ENCODE measurements around the gene FIBCD1. TPM values are rescaled to one million over a fixed set of nuclear protein-coding genes. Genes with fewer than 3 reads are reported as not detected.

FIBCD1 gene, protein sequence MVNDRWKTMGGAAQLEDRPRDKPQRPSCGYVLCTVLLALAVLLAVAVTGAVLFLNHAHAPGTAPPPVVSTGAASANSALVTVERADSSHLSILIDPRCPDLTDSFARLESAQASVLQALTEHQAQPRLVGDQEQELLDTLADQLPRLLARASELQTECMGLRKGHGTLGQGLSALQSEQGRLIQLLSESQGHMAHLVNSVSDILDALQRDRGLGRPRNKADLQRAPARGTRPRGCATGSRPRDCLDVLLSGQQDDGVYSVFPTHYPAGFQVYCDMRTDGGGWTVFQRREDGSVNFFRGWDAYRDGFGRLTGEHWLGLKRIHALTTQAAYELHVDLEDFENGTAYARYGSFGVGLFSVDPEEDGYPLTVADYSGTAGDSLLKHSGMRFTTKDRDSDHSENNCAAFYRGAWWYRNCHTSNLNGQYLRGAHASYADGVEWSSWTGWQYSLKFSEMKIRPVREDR
- total RNA-seq (2014; rRNA removed; shearing (Covaris generic)), result 4.4 and 15.5 TPM in 2 replicates
- polyA plus RNA-seq (2016; fragmentation: Nextera tagmentation; extraction: Ambion mirVana), result 5.6 and 9.0 TPM in 2 replicates
- long read RNA-seq, partial matches to known transcripts, result 1 of 4 reads
- long read RNA-seq, other reads (novel, unspliced or antisense), result 1 of 4 reads

GRCh38 chr9:130938652-130939404 is at the start of gene FIBCD1:
FIBCD1 (minus strand) TSS chr9:130939247; CDS start chr9:130938607, 640 bp downstream.
- H3K4me2 ChIP-seq, result peak within 1 kb of the TSS; percentile 96
- H3K27ac ChIP-seq (ENCODE audit: low read depth), result no peak within 1 kb of the TSS
- H3K9me3 Mint-ChIP-seq, result no peaks in the 10 kb centered on the region; the same call in 2 of the 3 replicates
- peak; percentile 80 for DNase-seq (ENCODE audit: low spot score)
- H3K9me2 ChIP-seq (ENCODE audit: insufficient read depth), result no peaks in the 10 kb centered on the region
- H4K20me1 ChIP-seq (replicated peaks; ENCODE audit: insufficient read depth), result no peaks in the 10 kb centered on the region
- peak within 1 kb of the TSS; percentile 100 for H2AFZ ChIP-seq
- no peaks in the 10 kb centered on the region for H3K36me3 ChIP-seq (ENCODE audit: insufficient read depth)
- peaks cover 14% of the 10 kb centered on the region for H3F3A ChIP-seq (replicated peaks; ENCODE audit: low read depth)
- no peak within 1 kb of the TSS for H3K27ac Mint-ChIP-seq
- H3K36me3 Mint-ChIP-seq (ENCODE audit: low read depth), result no peaks in the 10 kb centered on the region; the same call in 2 of the 3 replicates
- H3K79me2 ChIP-seq (replicated peaks; ENCODE audit: insufficient read depth), result no peaks in the 10 kb centered on the region
- peak; percentile 35; the same call in 1 of the 2 replicates for TF ChIP-seq POLR2AphosphoS5 (IDR thresholded peaks at IDR 0.05; ENCODE audit: low read depth)
- TF ChIP-seq ZNF114 (CRISPR knock-in tag; IDR thresholded peaks at IDR 0.05), result no peak
- peak; percentile 62 for TF ChIP-seq EZH2 (IDR thresholded peaks at IDR 0.05; ENCODE audit: low read depth, unreplicated experiment)
- TF ChIP-seq CTCF (conservative IDR thresholded peaks at IDR 0.05; ENCODE audit: low read depth in 2 of 2), result peak in 1 of 2 experiments; percentile 46; a peak in 3 of 4 replicates
- peak within 1 kb of the TSS; percentile 96 for H3K4me3 ChIP-seq
- peak; percentile 29 for ATAC-seq
- H3K4me1 ChIP-seq (ENCODE audit: insufficient read depth), result peaks cover 35% of the 10 kb centered on the region
- H3K4me1 Mint-ChIP-seq, result peaks cover 43% of the 10 kb centered on the region
- H3K27me3 ChIP-seq (ENCODE audit: insufficient read depth), result peaks cover 48% of the 10 kb centered on the region
- H3K4me3 Mint-ChIP-seq, result peak within 1 kb of the TSS; percentile 90
- peaks cover 54% of the 10 kb centered on the region for H3K27me3 Mint-ChIP-seq (ENCODE audit: insufficient read depth, low read depth, poor library complexity)

- DNase-seq (ENCODE audit: low spot score) (no peak), ATAC-seq (no peak)
- Histone ChIP-seq H3K4me1 (ENCODE audit: insufficient read depth) (peaks cover 11% of the 10 kb centered on the region; the same call in 1 of the 2 replicates), H2AFZ (no peak overlapping the region), H3K4me2 (no peak overlapping the region), H4K20me1 (replicated peaks; ENCODE audit: insufficient read depth) (no peaks in the 10 kb centered on the region), H3K36me3 (ENCODE audit: insufficient read depth) (no peaks in the 10 kb centered on the region), H3K9me2 (ENCODE audit: insufficient read depth) (no peaks in the 10 kb centered on the region), H3K27ac (ENCODE audit: low read depth) (no peak overlapping the region), H3F3A (replicated peaks; ENCODE audit: low read depth) (0 out of 2 replicates have a peak, but pooled peaks cover 3% of the 10 kb centered on the region), H3K79me2 (replicated peaks; ENCODE audit: insufficient read depth) (no peaks in the 10 kb centered on the region), H3K27me3 (ENCODE audit: insufficient read depth) (no peaks in the 10 kb centered on the region), H3K4me3 (no peak overlapping the region)
- no peaks in the 10 kb centered on the region for H3K36me3 Mint-ChIP-seq (ENCODE audit: low read depth)
- H3K4me3 Mint-ChIP-seq, result no peak overlapping the region
- no peak overlapping the region for H3K27ac Mint-ChIP-seq
- H3K27me3 Mint-ChIP-seq (ENCODE audit: insufficient read depth, low read depth, poor library complexity), result peaks cover 19% of the 10 kb centered on the region
- no peaks in the 10 kb centered on the region for H3K9me3 Mint-ChIP-seq
- H3K4me1 Mint-ChIP-seq, result peaks cover 18% of the 10 kb centered on the region
- TF ChIP-seq, protein P1, sequence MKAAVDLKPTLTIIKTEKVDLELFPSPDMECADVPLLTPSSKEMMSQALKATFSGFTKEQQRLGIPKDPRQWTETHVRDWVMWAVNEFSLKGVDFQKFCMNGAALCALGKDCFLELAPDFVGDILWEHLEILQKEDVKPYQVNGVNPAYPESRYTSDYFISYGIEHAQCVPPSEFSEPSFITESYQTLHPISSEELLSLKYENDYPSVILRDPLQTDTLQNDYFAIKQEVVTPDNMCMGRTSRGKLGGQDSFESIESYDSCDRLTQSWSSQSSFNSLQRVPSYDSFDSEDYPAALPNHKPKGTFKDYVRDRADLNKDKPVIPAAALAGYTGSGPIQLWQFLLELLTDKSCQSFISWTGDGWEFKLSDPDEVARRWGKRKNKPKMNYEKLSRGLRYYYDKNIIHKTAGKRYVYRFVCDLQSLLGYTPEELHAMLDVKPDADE (IDR thresholded peaks at IDR 0.05), result no peak
- TF ChIP-seq, protein P2, sequence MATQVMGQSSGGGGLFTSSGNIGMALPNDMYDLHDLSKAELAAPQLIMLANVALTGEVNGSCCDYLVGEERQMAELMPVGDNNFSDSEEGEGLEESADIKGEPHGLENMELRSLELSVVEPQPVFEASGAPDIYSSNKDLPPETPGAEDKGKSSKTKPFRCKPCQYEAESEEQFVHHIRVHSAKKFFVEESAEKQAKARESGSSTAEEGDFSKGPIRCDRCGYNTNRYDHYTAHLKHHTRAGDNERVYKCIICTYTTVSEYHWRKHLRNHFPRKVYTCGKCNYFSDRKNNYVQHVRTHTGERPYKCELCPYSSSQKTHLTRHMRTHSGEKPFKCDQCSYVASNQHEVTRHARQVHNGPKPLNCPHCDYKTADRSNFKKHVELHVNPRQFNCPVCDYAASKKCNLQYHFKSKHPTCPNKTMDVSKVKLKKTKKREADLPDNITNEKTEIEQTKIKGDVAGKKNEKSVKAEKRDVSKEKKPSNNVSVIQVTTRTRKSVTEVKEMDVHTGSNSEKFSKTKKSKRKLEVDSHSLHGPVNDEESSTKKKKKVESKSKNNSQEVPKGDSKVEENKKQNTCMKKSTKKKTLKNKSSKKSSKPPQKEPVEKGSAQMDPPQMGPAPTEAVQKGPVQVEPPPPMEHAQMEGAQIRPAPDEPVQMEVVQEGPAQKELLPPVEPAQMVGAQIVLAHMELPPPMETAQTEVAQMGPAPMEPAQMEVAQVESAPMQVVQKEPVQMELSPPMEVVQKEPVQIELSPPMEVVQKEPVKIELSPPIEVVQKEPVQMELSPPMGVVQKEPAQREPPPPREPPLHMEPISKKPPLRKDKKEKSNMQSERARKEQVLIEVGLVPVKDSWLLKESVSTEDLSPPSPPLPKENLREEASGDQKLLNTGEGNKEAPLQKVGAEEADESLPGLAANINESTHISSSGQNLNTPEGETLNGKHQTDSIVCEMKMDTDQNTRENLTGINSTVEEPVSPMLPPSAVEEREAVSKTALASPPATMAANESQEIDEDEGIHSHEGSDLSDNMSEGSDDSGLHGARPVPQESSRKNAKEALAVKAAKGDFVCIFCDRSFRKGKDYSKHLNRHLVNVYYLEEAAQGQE (IDR thresholded peaks at IDR 0.05; ENCODE audit: unreplicated experiment), result no peak
- TF ChIP-seq CREB1 (CRISPR knock-in tag; IDR thresholded peaks at IDR 0.05; ENCODE audit: low read depth), result no peak
- TF ChIP-seq STAT1 (IDR thresholded peaks at IDR 0.05; ENCODE audit: unreplicated experiment), result no peak
- TF ChIP-seq ZNF114 (CRISPR knock-in tag; IDR thresholded peaks at IDR 0.05), result no peak
- TF ChIP-seq JUNB (IDR thresholded peaks at IDR 0.05; ENCODE audit: unreplicated experiment), result no peak
- no peak for TF ChIP-seq EZH2 (IDR thresholded peaks at IDR 0.05; ENCODE audit: low read depth, unreplicated experiment)
- TF ChIP-seq NANOG (IDR thresholded peaks at IDR 0.05; ENCODE audit: borderline replicate concordance), result no peak
- TF ChIP-seq POLR2AphosphoS5 (IDR thresholded peaks at IDR 0.05; ENCODE audit: low read depth), result no peak
- TF ChIP-seq CTCF (conservative IDR thresholded peaks at IDR 0.05; ENCODE audit: low read depth in 2 of 2), result no peak
Measured at GRCh38 chr9:130988400-130988747, 49.3 kb upstream of the FIBCD1 start.

Data from GM23338 (cell line).